Erythroblast (primary cell): Measurements from ENCODE around the gene CNEP1R1.

Experiments used
- GATA1 ChIP-seq: IDR thresholded peaks from 2 replicates; pipeline ENCODE4 v1.6.1; 2011; ENCODE audit warnings: low read depth, mild to moderate bottlenecking, control low read depth, low read length, moderate library complexity
- POLR2A ChIP-seq: IDR thresholded peaks from 2 replicates; pipeline ENCODE4 v1.6.1; 2011; ENCODE audit warnings: mild to moderate bottlenecking, low read length

DNA sequence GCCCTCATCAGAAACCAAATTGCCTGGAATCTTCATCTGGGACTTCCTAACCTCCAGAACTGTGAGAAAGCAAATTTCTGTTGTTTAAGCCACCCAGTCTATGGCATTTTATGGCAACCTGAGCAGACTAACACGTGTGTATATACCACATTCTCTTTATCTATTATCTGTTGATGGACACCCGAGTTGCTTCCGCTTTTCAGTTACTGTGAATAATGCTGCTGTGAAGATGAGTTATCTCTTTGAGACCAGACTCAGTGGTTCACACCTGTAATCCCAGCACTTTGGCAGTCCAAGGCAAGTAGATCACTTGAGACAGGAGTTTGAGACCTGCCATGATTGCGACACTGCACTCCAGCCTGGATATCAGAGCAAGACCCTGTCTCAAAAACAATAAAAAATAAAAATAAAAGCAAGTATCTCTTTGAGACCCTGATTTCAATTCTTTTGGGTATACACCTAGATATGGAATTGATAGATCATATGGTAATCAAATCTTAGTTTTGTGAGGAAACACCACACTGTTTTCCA is 27.2 kb upstream of the CNEP1R1 start:
- TF ChIP-seq POLR2A, result no peak
- no peak for TF ChIP-seq GATA1
